HG02840 (cell line): Measurements from ENCODE around the gene POT1.

Source experiments
- ATAC-seq: cut with Tn5 transposase; IDR thresholded peaks from one replicate; pipeline ENCODE4 v1.9.1; 2021; ENCODE audit warnings: mild to moderate bottlenecking, moderate library complexity, moderate number of reproducible peaks; ENCODE audit not compliant: unreplicated experiment, low FRiP score

POT1 gene

DNA sequence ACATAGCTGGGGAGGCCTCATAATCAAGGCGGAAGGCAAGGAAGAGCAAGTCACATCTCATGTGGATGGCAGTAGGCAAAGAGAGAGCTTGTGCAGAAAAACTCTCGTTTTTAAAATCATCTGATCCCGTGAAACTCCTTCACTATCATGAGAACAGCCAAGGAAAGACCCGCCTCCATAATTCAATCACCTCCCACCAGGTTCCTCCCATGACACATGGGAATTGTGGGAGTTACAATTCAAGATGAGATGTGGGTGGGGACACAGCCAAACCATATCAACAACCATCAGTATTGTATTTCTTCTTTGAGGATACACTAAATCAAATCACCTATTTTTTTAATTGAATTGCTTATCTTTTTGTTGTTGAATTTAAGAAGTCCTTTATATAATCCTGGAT lies 16.7 kb downstream of the POT1 start:
- ATAC-seq = no peak

DNA sequence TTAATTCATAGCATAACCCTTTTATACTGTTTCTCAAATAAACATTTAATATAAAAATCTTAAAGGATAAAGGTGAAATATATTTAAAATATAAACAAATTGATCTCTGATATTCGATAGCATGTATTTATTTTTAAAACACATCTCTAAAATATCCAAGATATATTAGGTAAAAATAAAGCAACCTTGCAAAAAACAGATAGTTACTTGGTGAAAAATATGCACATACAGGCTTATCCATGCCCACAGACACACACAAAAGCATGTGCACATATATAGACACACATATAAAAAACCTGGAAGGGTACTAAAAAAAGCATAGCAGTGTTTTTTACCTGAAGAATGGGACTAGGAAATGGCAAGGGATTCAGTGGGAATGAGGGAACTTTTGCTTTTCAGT lies 19.8 kb downstream of the POT1 start:
- ATAC-seq = no peak

DNA sequence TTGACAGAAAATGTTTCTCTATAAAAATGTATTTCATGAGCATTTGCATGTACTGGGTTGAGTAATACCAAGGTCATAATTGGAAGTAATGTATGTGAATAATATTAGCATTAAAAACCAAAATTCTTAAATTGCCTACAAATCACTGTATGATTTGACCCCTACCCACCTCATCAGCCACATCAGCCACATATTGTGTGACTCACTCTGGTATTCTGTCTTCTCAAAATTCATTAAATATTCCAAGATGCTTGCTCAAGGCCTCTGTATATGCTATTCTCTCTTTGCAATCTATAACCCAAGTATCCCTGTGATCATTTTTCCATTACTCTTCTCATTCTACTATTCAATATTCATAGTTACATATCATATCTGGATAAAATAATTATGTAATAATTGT lies 21.4 kb downstream of the POT1 start:
- ATAC-seq = no peak

DNA sequence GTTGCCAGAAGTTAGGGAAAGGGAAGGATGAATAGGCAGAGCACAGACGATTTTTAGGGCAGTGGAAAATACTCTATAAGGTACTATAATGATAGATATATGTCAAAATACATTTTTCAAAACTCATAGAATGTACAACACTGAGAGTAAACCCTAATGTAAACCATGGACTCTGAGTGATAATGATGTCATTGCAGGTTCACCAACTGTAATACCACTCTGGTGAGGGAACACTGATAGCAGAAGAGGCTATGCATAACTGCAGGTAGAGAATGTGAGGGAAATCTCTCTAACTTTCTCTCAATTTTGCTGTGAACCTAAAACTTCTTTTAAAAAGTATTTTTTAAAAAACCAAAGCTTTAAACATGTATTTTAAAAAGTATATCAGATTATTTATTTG lies 22.1 kb downstream of the POT1 start:
- ATAC-seq = no peak

DNA sequence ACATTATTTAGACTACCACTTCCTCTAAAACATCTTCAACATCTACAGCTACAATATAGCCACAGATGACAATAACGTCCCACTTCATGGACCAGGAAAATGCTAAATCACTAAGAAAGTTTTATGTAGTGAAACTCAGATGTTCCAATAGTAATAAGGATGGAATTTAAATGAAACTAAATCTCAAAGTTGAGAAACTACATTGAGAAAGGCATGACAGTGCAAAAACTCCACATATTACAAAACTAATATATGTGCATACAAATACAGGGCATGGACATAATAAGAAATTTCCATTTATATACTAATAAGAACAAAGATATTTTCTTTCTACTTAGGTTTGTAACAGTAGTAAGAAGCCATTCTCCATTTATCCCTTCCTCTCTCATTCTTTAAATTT lies 31.1 kb downstream of the POT1 start:
- ATAC-seq = no peak

DNA sequence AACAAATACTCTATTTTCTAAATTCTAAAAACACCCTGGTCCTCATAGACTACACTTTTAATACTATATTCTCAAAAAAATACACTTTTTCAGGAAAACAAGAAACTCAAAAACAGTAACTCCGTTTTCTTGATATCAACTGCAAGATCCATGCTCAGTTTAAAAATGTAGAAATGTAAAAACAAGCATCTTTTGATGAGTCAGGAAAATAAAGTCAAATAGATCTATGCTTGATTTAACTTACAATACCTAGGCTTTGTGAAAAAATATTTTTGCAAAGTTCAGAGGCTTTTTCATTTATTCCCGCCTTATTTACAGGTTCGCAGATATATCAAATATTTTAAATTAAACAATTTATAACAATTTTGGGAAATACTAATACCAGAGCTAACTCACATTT lies 33.6 kb downstream of the POT1 start:
- no peak for ATAC-seq

DNA sequence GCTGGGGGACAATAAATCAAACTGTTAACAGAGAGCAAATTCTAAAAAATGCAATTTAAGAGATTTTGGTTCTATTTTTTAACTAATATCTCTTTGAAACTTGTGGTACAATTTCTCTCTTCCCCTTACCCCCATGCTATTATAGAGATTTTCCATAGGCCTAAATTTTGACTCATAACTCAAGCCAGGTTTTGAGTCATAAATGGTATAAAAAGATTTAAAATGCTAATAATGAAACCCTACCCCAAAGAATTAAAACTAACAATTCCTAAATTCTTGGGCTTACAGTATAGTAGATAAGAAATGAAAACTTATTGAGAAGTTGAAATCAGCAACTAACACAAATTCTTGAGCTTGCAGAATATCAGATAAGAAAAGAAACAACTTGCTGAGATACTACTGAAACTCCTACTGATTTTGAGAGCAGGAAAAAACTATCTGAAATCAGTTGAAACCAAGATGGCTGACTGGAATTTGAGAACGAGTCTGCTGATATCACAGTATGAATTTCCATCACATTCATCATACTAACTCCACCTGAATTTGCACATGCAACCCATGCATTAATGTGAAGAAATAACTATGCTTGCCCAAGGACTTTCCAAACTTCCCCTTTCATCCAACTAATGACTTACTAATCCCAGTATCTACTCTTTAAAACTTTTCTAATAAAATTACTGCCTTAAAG lies 36.3 kb downstream of the POT1 start:
- peak; percentile 81 for ATAC-seq

DNA sequence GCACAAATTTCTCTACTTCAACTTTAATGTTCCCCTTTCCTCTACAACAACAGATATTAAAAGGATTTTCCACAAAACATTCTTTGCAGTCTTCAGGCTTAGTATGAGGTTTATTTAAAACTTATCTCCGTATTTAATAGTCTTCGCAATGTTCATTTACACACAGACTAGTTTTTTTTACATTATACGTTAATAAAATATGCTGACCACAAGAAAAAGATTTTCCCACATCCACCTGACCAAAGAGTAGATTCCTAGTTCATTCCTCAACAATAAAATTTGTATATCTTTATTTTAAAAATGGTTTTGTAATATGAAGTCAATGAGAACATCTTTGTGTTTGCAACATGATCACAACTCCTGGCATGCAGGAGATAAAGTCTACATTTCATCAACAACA lies 42.4 kb downstream of the POT1 start:
- no peak for ATAC-seq

DNA sequence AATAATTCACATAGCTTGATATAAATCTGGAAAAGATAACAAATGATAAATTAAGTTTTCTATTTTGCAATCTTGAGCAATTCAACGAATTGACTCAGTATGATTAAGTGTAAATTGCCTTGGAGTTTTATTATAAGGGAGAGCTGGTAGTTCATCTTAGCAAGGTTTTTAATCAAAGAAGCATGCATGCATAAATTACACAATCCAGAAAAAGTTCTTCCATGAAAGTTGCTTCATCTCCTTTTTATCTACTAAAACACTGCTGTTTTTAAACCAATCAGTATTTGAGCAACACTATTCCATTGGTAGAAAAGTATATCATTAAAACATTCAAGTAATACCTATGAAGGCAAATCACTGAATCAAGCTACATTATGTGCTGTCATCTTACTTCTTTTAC lies 47.6 kb downstream of the POT1 start:
- no peak for ATAC-seq

DNA sequence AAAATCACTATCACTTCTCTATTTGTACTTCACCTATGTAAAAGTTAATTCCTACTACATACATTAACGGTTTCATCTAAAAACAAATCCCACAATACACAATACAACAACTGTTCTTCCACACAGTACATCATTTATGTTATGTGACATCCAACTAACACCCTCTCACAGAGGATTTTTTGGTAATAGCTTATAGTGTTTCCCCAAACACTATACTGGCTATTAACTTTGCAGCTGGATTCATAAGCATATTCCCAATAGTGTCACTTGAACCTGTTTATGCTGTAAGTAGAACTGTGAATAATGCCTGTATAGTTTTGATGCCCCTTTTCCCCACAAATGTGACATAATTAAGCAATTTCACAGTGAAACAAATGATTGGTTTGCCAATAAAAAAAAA lies 49.9 kb downstream of the POT1 start:
- ATAC-seq = no peak

DNA sequence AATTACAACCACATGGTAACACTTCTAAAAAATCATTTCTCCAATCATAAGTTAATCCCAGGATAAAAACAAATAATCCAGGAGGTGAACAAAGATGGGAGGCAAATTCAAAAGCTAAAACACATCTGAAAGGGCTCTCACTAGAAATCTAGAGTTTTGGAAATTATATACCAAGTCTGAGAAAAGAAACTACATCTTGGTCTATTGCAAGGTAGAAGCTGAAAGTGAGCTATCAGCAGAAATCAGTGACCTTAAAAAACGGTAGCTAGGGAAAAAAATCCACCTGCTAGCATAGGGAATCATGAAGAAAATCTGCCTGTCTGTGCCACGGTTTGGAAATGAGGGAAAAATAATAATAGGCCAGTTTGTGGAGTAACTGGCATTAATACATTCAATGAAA lies 50.5 kb downstream of the POT1 start:
- no peak for ATAC-seq

DNA sequence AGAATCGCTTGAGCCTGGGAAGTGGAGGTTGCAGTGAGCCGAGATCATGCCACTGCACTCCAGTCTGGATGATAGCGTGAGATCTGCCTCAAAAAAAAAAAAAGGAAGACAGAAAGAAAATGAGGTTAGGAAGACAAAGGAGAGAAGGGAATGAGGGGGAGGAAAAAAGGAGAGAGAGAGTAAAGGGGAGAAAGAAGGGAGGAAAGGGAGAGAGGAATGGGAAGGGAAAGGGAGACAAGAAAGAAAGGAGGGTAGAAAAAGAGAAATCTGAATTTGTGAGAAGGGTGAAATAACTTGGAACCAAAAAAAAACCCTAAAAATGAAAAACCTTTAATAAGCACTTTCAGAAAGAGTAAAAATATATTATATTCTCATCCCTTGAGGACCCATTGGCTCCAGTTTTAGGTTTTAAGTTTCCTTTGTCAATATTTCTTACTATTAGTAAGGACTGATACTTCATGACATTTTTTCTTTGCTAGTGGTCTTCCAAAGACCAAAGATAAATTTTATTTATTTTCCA lies 54.9 kb downstream of the POT1 start:
- no peak for ATAC-seq

DNA sequence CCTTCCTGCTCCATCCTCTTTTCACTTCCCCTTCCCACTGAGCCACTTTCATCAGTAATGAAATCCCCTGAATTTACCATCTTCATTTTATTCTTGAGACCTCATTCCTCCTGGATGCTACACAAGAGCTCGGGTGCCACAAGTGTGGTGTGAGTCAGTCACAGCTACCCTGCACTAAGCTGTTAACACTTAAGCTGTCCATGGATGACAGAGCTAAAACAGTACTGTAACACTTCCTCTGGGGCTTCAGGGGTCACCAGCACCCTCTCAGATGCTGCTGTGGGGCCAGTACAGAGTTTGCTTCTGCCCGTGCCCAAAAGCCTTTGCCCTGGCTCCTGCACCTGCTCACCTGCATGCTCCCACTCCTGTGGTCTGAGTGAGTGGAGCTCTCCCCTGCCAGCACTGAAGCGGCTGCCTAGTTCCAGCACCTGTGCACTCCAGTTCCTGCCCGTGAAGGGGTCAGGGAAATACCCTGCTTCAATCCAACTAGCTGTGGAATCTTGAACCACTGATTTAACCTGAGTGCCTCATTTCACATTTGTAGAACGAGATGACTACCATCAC lies 71.9 kb downstream of the POT1 start:
- ATAC-seq = no peak

DNA sequence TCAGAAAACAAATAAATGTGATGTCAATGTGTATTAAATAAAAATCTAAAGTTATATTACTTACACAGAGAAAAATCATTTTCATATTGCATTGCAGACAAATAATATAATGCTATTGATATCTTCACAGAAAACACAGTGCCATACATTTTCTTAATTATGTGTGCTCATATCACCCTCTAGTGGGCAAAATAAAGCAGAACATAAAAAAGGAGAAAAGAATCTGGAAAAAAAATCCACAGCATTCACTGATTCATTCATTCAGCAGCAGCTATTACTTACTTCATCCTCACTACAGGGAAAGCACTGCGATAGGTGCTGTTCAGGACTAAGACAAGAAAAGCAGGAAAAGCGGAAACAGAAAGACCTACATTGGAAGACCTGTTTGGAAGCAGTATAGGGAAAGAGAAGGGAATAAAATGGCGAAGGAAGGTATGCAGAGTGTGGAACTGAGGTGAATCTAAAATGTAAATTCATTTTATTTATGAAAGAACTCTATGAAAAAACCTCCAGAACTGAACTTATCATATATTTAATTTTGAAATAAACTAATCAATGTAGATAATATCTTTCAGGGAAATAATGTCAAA lies 73.2 kb downstream of the POT1 start:
- no peak for ATAC-seq

DNA sequence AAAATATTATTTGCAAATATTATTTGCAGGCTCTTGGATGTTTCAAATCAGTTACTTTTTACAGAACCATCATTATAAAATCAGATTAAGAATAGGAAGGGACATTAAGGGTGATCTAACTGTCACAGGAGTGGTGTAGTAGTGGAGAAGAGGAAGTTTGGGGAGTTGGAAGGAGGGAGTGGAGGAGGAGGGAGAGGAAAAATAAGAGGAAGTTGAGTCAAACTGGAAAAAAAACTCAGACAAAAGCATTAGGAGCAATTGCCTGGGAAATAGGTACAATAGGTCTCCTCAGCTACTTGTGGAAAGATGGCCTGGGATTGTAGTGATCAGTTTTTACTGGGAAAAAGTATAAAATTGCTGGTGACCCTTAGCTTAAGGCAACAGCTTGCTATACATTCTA lies 86.3 kb downstream of the POT1 start:
- ATAC-seq = no peak

DNA sequence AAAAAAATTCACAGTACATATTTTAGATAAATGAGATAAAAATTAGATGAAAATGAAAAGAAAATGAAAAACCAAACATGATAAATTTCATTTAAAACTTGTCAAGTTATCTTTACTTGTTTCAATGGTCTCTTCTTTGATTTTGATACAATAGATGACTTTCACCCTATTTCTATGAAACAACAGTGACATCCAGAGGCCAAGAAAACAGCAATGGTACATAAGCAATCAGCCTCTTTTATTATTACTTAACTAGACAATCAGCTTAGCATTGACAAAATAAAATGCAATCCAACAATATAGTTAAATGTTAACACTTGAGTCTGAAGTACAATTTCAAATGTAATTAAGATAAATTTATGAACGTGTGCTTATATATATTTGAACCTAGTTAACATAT lies 89.2 kb downstream of the POT1 start:
- no peak for ATAC-seq

DNA sequence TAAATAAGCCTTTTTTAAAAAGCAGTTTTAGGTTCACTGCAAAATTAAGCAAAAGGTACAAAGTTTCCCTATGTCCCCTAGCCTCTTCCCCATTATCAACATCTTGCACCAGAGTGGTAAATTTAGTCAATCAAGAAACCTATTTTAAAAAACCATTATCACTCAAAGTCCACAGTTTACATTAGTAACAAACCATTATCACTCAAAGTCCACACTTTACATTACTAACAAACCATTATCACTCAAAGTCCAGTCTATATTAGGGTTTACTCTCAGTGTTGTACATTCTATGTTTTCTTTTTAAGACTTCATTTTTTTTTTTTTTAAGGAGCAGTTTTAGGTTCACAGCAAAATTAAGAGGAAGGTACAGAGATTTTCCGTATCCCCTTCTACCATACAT lies 89.9 kb downstream of the POT1 start:
- ATAC-seq = no peak

DNA sequence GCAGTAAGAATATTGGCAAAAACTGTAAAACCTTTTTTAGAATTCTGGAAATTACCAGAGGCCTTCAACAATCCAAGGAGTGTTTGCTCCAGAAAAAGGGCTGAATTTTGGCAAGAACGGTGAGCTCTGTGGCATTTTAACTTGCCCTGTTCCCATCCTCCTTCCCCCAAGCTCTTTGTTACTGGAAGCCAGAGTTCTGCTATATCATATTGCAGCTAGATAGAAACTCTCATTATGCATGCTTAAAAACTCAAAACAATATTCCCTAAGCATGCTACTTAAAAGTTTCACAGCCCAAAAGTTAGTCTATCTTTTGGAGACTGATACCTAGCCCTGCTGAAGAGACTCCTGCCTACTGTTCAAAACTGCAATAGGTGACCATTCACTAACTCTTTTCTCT lies 93.5 kb downstream of the POT1 start:
- ATAC-seq = no peak

DNA sequence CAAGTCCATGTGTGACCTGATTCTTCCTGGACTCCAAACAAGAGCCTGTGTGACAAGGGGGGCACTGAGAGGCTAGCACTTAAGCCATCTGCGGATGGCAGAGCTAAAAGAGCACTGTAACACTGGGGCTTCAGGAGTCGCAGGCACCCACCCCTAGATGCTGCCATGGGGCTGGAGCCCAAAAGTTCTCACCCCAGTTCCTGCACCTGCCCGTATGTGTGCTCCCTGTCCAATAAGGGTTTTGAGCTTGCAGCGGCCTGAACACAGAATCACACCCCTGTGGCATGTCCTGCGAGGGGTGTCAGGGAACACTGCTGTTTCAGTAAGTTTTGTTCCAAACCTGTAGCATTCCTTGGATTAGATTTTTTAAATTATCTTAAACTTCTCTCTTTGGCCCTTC lies 110.8 kb downstream of the POT1 start:
- ATAC-seq = no peak

DNA sequence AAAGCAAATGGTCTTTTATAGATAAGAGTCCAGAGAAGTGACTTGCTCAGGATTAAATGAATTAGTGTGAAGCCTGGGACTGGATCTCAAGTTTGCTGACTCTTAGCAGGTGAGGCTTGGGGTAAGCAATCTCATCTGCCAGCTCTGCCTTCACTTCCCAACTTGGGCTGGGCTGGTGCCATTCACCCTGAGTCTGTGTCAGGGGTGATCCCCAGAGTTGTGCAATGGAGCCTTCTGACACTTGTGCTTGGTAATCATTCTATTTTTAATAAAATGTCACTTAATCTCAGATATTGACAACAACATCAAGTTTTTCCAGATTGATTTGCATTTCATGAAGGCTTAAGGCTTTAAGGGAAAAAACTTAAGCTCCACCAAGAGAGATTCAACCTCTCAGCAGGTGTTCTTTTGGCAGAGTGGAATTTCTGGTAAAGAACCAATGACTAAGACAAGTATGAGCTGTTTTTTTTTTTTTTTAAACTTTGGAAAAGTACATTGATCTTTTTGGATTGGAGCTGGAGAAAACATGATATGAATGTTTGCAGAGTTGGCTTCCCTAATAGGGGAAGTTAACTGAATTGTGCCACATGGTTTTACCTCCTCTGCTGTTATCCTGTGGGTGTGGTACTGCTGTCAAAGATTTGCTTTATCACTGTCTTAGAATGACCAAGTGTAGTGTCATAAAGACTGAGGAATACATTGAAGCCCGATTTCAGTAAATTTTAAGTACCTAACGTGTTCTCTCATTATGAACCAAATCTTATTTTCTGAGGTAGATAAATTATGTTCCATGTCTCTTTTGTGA lies 115.4 kb downstream of the POT1 start:
- ATAC-seq = no peak

DNA sequence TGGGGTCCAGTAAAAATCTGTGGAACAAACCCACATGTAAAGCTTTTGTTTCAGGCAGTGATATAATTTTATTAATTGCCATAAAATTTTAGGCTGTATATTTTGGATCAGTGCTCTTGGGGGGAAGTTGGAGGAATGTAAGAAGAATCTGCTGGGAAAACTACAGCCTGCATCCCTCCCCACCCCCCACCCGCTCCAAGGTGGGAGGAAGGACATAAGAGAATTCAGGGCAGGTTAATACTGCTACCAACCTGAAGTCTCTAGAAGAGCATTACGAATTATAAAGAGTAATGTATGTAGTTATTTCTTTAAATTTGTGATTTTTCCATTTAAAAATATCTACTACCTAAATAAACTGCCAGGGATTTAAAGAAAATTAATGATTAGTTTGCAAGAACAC lies 116.9 kb downstream of the POT1 start:
- no peak for ATAC-seq
